Effector CD4-positive, alpha-beta T cell (primary cell): Measurements from ENCODE around the gene NPFFR2.
"Not testable (repeated sequence)": the region's sequence is repeated elsewhere in the genome, so short reads cannot be mapped to it uniquely, and the experiment has no call there.

ENCODE experiments used
- DNase-seq: peaks from one replicate; pipeline ENCODE4 v3.0.0-alpha.2; 2020

Gene NPFFR2

GRCh38 chr4:72112514-72113156 lies 80.8 kb downstream of the NPFFR2 start:
- no peak for DNase-seq

- no peak for DNase-seq
These were observed 86.2 kb downstream of the NPFFR2 start for GRCh38 chr4:72118017-72118416.

- no peak for DNase-seq
These were observed 88.1 kb downstream of the NPFFR2 start for GRCh38 chr4:72119946-72120345.

- DNase-seq, result no peak
These were observed 96.9 kb downstream of the NPFFR2 start for GRCh38 chr4:72128741-72129140.

- no peak for DNase-seq
These were observed 104.6 kb downstream of the NPFFR2 start for GRCh38 chr4:72136429-72136828.

GRCh38 chr4:72139997-72140396 lies 108.2 kb downstream of the NPFFR2 start:
- not testable (repeated sequence) for DNase-seq

- DNase-seq, result no peak
These were observed 112.4 kb downstream of the NPFFR2 start for GRCh38 chr4:72144241-72144640.

- no peak for DNase-seq
These were observed 120.9 kb downstream of the NPFFR2 start for GRCh38 chr4:72152731-72153130.

GRCh38 chr4:72153634-72154033 lies 121.8 kb downstream of the NPFFR2 start:
- not testable (repeated sequence) for DNase-seq

GRCh38 chr4:72169285-72169684 lies 137.5 kb downstream of the NPFFR2 start:
- DNase-seq, result not testable (repeated sequence)

GRCh38 chr4:72169861-72170260 lies 138.1 kb downstream of the NPFFR2 start:
- DNase-seq, result no peak

GRCh38 chr4:72171761-72172160 lies 140.0 kb downstream of the NPFFR2 start:
- DNase-seq, result no peak

- DNase-seq, result no peak
These were observed 147.5 kb downstream of the NPFFR2 start for GRCh38 chr4:72179342-72179741.

GRCh38 chr4:72186714-72187113 lies 154.9 kb downstream of the NPFFR2 start:
- no peak for DNase-seq

GRCh38 chr4:72194046-72194445 lies 162.2 kb downstream of the NPFFR2 start:
- no peak for DNase-seq

GRCh38 chr4:72194453-72194852 lies 162.7 kb downstream of the NPFFR2 start:
- no peak for DNase-seq
